Astrocyte (in vitro differentiated cells and primary cell): ENCODE results near the gene MLKL. TPM values are rescaled to one million over a fixed set of nuclear protein-coding genes. Genes with fewer than 3 reads are reported as not detected.

ENCODE experiments used
- DNase-seq: peaks from one replicate; pipeline ENCODE4 v3.0.0-alpha.2; 2010; ENCODE audit warnings: low read depth
- FAIRE-seq: peaks from 2 replicates; lab custom pipeline; 2011; peaks lifted over from hg19 to GRCh38; lab: Jason Lieb, UNC
- H2AFZ ChIP-seq: 2 replicates; pipeline ENCODE4 v1.6.0; 2012; ENCODE audit warnings: low read depth, low read length, inconsistent platforms
- H3K27ac ChIP-seq: 2 replicates; pipeline ENCODE4 v1.5.1; 2011; ENCODE audit warnings: low read depth, low read length, inconsistent platforms
- H3K27me3 ChIP-seq: 2 replicates; pipeline ENCODE4 v1.6.0; 2011; ENCODE audit warnings: low read length, inconsistent platforms; ENCODE audit not compliant: insufficient read depth
- H3K36me3 ChIP-seq: 2 replicates; pipeline ENCODE4 v1.5.1; 2011; ENCODE audit warnings: low read length, inconsistent platforms; ENCODE audit not compliant: insufficient read depth
- H3K4me1 ChIP-seq: 2 replicates; pipeline ENCODE4 v1.5.1; 2011; ENCODE audit warnings: low read length, inconsistent platforms; ENCODE audit not compliant: insufficient read depth
- H3K4me2 ChIP-seq: 2 replicates; pipeline ENCODE4 v1.6.0; 2012; ENCODE audit warnings: low read length, inconsistent platforms
- H3K4me3 ChIP-seq: 2 replicates; pipeline ENCODE4 v1.5.1; 2011; ENCODE audit warnings: low read depth, mild to moderate bottlenecking, low read length, inconsistent platforms; ENCODE audit not compliant: insufficient read depth
- H3K79me2 ChIP-seq: 2 replicates; pipeline ENCODE4 v1.6.0; 2012; ENCODE audit warnings: mild to moderate bottlenecking, low read length, inconsistent platforms; ENCODE audit not compliant: insufficient read depth
- H3K9ac ChIP-seq: 2 replicates; pipeline ENCODE4 v1.6.0; 2012; ENCODE audit warnings: mild to moderate bottlenecking, low read length, inconsistent platforms
- H3K9me3 ChIP-seq: 2 replicates; pipeline ENCODE4 v1.5.1; 2012; ENCODE audit warnings: low read depth, mild to moderate bottlenecking, low read length, inconsistent platforms; ENCODE audit not compliant: insufficient read depth
- H4K20me1 ChIP-seq: 2 replicates; pipeline ENCODE4 v1.6.0; 2012; ENCODE audit warnings: low read length, inconsistent platforms; ENCODE audit not compliant: insufficient read depth
- H3K27ac Mint-ChIP-seq: one replicate; pipeline ENCODE4 v1.8.0; 2021; ENCODE audit warnings: mild to moderate bottlenecking, mixed read lengths; ENCODE audit not compliant: unreplicated experiment
- H3K27me3 Mint-ChIP-seq: one replicate; pipeline ENCODE4 v1.8.0; 2021; ENCODE audit warnings: low read depth, mixed read lengths; ENCODE audit not compliant: unreplicated experiment
- H3K36me3 Mint-ChIP-seq: one replicate; pipeline ENCODE4 v1.8.0; 2021; ENCODE audit warnings: low read depth, mixed read lengths; ENCODE audit not compliant: unreplicated experiment
- H3K4me1 Mint-ChIP-seq: one replicate; pipeline ENCODE4 v1.8.0; 2021; ENCODE audit warnings: low read depth, mixed read lengths; ENCODE audit not compliant: unreplicated experiment
- H3K4me3 Mint-ChIP-seq: one replicate; pipeline ENCODE4 v1.8.0; 2021; ENCODE audit warnings: mild to moderate bottlenecking, moderate library complexity, mixed read lengths; ENCODE audit not compliant: unreplicated experiment
- H3K9me3 Mint-ChIP-seq: one replicate; pipeline ENCODE4 v1.8.0; 2021; ENCODE audit warnings: mild to moderate bottlenecking, mixed read lengths; ENCODE audit not compliant: unreplicated experiment
- EZH2 ChIP-seq: IDR thresholded peaks from 2 replicates; pipeline ENCODE4 v1.6.1; 2012; ENCODE audit warnings: mild to moderate bottlenecking, low read length, inconsistent platforms; ENCODE audit not compliant: insufficient read depth
- total RNA-seq: library from RNA; stranded (reverse); gene quantifications from 2 replicates; pipeline ENCODE4 v1.2.1, GENCODE V29; 2021
- TF ChIP-seq, protein P1 (sequence below): IDR thresholded peaks from 2 replicates; pipeline ENCODE4 v1.5.1; 2011; ENCODE audit warnings: low read depth, mild to moderate bottlenecking, inconsistent platforms, low read length, moderate library complexity; ENCODE audit not compliant: insufficient read depth

Gene MLKL
- total RNA-seq, 1 donor from 2014 or later = 6.2 TPM

DNA sequence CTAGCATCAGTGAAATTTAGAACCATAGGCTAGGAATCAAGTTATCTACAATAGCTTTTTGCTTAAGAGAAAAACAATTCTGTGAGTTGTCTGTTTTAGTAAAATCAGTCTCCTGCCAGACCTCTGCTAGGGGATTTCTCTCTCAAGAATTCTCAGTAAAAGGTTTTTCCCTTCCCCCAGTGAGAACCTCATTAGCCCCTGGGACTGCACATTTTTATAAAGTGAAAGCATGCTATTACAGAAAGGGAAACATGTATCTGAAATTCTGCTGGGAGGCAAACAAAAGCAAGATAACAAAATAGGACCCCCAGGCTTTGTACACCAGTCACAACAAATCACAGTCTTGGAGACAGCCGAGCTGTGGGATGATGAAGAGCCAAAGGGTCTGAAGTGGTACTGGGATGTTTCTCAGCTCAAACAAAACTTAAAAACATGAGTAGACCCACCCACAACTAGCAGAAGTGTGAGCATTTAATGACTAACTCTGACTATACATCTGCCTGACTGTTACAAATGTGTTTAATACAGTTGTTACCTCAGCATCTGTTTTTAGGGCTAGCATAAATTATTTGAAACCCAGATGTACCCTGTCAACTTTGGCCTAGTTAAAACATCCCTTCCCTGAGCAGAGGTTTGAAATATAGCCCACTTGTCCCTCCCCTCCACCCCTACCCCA, 73.8 kb downstream of the MLKL start:
- peaks cover 45% of the 10 kb centered on the region for H3K36me3 ChIP-seq
- H3K4me1 Mint-ChIP-seq = peaks cover 15% of the 10 kb centered on the region
- peaks cover 32% of the 10 kb centered on the region for H4K20me1 ChIP-seq
- H3K9me3 Mint-ChIP-seq = no peaks in the 10 kb centered on the region
- no peak overlapping the region for H3K4me3 ChIP-seq
- H3K27ac ChIP-seq = peak overlapping the region; percentile 9
- DNase-seq (peak; percentile 29), FAIRE-seq (no peak)
- no peaks in the 10 kb centered on the region for H3K79me2 ChIP-seq
- H3K9me3 ChIP-seq = no peaks in the 10 kb centered on the region
- H3K27me3 Mint-ChIP-seq = no peaks in the 10 kb centered on the region
- no peak overlapping the region for H2AFZ ChIP-seq
- peaks cover 14% of the 10 kb centered on the region for H3K36me3 Mint-ChIP-seq
- peaks cover 4% of the 10 kb centered on the region for H3K4me1 ChIP-seq
- no peaks in the 10 kb centered on the region for H3K27me3 ChIP-seq
- H3K27ac Mint-ChIP-seq = no peak overlapping the region
- peak overlapping the region; percentile 37 for H3K9ac ChIP-seq
- H3K4me2 ChIP-seq = peak overlapping the region; percentile 22
- no peak overlapping the region for H3K4me3 Mint-ChIP-seq
- TF ChIP-seq, protein P1, sequence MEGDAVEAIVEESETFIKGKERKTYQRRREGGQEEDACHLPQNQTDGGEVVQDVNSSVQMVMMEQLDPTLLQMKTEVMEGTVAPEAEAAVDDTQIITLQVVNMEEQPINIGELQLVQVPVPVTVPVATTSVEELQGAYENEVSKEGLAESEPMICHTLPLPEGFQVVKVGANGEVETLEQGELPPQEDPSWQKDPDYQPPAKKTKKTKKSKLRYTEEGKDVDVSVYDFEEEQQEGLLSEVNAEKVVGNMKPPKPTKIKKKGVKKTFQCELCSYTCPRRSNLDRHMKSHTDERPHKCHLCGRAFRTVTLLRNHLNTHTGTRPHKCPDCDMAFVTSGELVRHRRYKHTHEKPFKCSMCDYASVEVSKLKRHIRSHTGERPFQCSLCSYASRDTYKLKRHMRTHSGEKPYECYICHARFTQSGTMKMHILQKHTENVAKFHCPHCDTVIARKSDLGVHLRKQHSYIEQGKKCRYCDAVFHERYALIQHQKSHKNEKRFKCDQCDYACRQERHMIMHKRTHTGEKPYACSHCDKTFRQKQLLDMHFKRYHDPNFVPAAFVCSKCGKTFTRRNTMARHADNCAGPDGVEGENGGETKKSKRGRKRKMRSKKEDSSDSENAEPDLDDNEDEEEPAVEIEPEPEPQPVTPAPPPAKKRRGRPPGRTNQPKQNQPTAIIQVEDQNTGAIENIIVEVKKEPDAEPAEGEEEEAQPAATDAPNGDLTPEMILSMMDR = no peak
- no peak for TF ChIP-seq EZH2

DNA sequence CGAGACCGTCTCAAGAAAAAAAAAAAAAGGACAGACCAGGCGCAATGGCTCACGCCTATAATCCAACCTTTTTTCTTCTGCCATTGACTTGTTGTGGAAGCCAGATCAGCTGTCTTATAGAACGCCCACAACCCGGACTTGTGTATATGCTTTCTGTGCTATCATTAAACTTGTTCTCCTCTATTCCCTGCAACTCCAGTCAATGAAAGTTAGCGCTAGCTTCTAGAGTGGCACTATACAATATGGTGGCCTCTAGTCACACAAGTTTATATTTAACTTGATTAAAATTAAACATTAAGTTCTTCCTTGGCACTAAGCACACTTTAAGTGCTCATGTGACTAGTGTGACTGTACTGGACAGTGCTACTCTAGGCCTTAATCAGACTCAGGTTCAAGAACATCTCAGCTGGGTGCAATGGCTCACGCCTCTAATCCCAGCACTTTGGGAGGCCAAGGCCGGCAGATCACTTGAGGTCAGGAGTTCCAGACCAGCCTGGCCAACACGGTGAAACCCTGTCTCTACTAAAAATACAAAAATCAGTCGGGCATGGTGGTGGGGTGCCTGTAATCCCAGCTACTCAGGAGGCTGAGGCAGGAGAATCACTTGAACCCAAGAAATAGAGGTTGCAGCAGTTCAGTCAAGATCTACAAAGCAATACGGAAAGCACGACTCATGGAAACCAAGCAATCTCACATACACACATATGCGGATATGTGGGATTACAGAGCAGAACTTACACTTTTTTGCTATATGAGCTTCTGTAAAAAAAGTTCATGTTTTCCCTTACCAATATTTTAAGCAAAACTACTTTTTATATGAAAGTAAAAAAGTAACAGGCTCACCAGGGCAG, 74.9 kb downstream of the MLKL start:
- no peaks in the 10 kb centered on the region for H3K27me3 Mint-ChIP-seq
- no peaks in the 10 kb centered on the region for H3K9me3 Mint-ChIP-seq
- H3K9ac ChIP-seq = no peak overlapping the region
- peaks cover 10% of the 10 kb centered on the region for H3K36me3 Mint-ChIP-seq
- no peak overlapping the region for H3K4me3 Mint-ChIP-seq
- TF ChIP-seq, protein P1 = no peak
- no peak for TF ChIP-seq EZH2
- peaks cover 32% of the 10 kb centered on the region for H4K20me1 ChIP-seq
- peaks cover 4% of the 10 kb centered on the region for H3K4me1 ChIP-seq
- no peaks in the 10 kb centered on the region for H3K79me2 ChIP-seq
- no peak overlapping the region for H2AFZ ChIP-seq
- no peak overlapping the region for H3K27ac Mint-ChIP-seq
- DNase-seq (no peak), FAIRE-seq (no peak)
- no peaks in the 10 kb centered on the region for H3K27me3 ChIP-seq
- H3K4me2 ChIP-seq = no peak overlapping the region
- H3K4me1 Mint-ChIP-seq = peaks cover 15% of the 10 kb centered on the region
- H3K9me3 ChIP-seq = no peaks in the 10 kb centered on the region
- no peak overlapping the region for H3K4me3 ChIP-seq
- H3K36me3 ChIP-seq = peaks cover 48% of the 10 kb centered on the region
- no peak overlapping the region for H3K27ac ChIP-seq
